ENCODE data around the gene PINK1. TPM values are rescaled to one million over a fixed set of nuclear protein-coding genes. Genes with fewer than 3 reads are reported as not detected.

The PINK1 gene
- total RNA-seq, 1 experiment from 2014 or later: 48.6 TPM

DNA sequence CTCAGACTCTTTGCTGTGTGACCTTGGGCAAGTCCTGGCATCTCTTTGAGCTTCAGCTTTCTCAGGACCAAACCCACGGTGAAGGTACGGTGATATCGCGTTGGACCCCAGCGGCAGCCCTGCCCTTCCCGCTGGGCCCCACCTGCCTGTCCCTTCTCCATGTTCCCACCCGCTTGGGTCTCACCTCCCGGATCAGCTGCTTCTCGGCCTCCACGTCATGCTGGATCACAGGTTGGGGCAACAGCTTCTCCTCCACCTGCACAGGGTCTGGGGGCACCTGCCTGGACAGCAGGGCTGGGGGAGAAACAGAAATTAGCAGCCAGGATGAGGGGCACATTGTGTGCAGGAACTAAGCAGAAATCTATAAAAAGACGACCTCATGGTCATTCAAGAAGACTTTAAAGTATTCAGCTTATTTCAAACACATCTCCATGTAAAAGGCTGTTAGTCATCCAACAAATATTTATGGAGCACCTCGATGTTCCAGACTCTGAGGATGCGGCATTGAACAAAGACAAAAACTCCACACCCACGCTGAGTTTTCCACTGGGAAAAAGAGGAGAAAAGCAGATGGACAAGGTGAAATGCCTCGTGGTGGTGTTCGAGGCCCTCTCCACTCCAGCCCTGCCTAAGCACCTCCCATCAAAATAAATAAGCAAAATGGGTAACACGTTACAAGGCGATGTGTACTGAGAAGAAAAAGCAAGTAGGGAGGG, 65.1 kb downstream of the PINK1 start:
- Histone ChIP-seq H3K36me3 (ENCODE audit: low read depth) (no peaks in the 10 kb centered on the region), H3K4me3 (no peak overlapping the region), H3K9me2 (ENCODE audit: insufficient read depth) (no peaks in the 10 kb centered on the region), H3K27me3 (ENCODE audit: insufficient read depth, low read depth) (no peaks in the 10 kb centered on the region), H3K79me2 (ENCODE audit: low read depth) (no peaks in the 10 kb centered on the region), H3F3A (ENCODE audit: insufficient read depth, low read depth) (no peaks in the 10 kb centered on the region; the same call in 1 of the 2 replicates), H3K9me3 (ENCODE audit: insufficient read depth, low read depth) (no peaks in the 10 kb centered on the region), H3K4me1 (replicated peaks; ENCODE audit: insufficient read depth) (peaks cover 5% of the 10 kb centered on the region; the same call in 1 of the 2 replicates), H2AFZ (no peak overlapping the region), H3K27ac (no peak overlapping the region), H3K4me2 (no peak overlapping the region), H4K20me1 (ENCODE audit: insufficient read depth) (no peaks in the 10 kb centered on the region)
- intact Hi-C loops (cut with micrococcal nuclease; ENCODE audit: unreplicated experiment): loop anchor here (5.0 kb wide), 1 partner anchor 34 kb away; the partner anchor contains the start of gene SH2D5
- TF ChIP-seq CTCF (conservative IDR thresholded peaks at IDR 0.05) (no peak), EZH2 (IDR thresholded peaks at IDR 0.05; ENCODE audit: low read depth) (no peak)
- POLR2A ChIA-PET (ENCODE audit: unreplicated experiment): no interaction called here
- DNase-seq: no peak
- CTCF ChIA-PET: no interaction called here
- BruUV-seq (replicated peaks): no TSS peak

DNA sequence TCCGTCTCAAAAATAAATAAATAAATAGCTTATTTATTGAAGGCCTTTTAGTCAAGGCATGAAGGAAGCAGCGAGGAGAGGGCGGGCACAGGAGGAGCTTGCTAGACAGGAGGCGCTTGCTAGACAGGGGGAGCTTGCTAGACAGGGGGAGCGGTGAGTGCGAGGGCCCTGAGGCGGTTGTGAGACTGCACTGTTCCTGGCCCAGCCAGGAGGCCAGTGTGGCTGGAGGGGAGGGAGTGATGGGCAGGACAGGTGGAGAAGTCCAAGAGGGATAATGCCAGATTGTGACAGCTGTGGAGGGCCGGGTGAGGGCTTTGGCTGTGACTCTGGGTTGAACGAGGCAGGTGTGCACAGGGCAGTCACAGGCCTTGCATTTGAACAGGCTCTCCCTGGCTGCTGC, 66.3 kb downstream of the PINK1 start:
- CTCF ChIA-PET: no interaction called here
- BruUV-seq (replicated peaks): no TSS peak

DNA sequence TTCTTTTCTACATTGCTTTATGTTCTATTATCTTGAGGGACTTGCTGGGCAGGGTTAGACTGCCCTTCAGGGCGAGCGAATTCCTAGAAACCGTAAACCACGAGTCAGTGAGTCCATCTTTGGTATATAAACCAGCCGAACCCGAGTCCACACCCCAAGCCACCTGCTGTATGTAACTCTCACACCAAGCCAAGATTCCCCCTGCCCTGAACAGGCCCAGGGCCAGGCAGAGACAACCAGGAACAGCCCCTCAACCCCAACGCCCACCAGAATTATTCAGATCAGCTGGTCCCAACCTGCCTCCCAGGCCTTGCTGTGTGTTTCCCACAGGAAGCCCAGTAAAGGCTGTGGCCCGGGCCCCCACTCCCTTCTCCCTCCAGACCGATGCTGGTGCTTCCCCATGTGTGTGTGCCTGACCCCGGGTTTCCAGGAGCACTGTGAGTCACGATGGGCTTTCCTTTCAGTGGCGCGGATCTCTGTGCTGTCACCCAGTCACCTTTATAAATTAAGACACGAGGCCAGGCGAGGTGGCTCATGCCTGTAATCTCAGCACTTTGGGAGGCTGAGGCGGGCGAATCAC, 67.5 kb downstream of the PINK1 start:
- Histone ChIP-seq H3K9me3 (ENCODE audit: insufficient read depth, low read depth) (no peaks in the 10 kb centered on the region), H4K20me1 (ENCODE audit: insufficient read depth) (no peaks in the 10 kb centered on the region), H3K4me2 (no peak overlapping the region), H3K79me2 (ENCODE audit: low read depth) (no peaks in the 10 kb centered on the region), H3K27me3 (ENCODE audit: insufficient read depth, low read depth) (no peaks in the 10 kb centered on the region), H3K36me3 (ENCODE audit: low read depth) (no peaks in the 10 kb centered on the region), H3F3A (ENCODE audit: insufficient read depth, low read depth) (no peaks in the 10 kb centered on the region; the same call in 1 of the 2 replicates), H3K4me3 (no peak overlapping the region), H3K27ac (no peak overlapping the region), H3K4me1 (replicated peaks; ENCODE audit: insufficient read depth) (peaks cover 5% of the 10 kb centered on the region; the same call in 1 of the 2 replicates), H2AFZ (no peak overlapping the region), H3K9me2 (ENCODE audit: insufficient read depth) (no peaks in the 10 kb centered on the region)
- ChIA-PET POLR2A (ENCODE audit: unreplicated experiment) (interaction anchor here (0.6 kb wide), 1 partner anchor 12 kb away, joined by 30 read pairs; no protein-coding TSS in a partner anchor), CTCF (no interaction called here)
- no peak for TF ChIP-seq EZH2 (IDR thresholded peaks at IDR 0.05; ENCODE audit: low read depth)
- TF ChIP-seq CTCF (conservative IDR thresholded peaks at IDR 0.05): no peak
- intact Hi-C loops (cut with micrococcal nuclease; ENCODE audit: unreplicated experiment): no loop called here
- BruUV-seq (replicated peaks): no TSS peak
- DNase-seq: no peak

More for the DNA sequence above, 66.3 kb downstream of the PINK1 start:
- Histone ChIP-seq H3K27ac (no peak overlapping the region), H3K4me1 (replicated peaks; ENCODE audit: insufficient read depth) (peaks cover 5% of the 10 kb centered on the region; the same call in 1 of the 2 replicates), H4K20me1 (ENCODE audit: insufficient read depth) (no peaks in the 10 kb centered on the region), H2AFZ (no peak overlapping the region), H3K36me3 (ENCODE audit: low read depth) (no peaks in the 10 kb centered on the region), H3K4me3 (no peak overlapping the region), H3K9me3 (ENCODE audit: insufficient read depth, low read depth) (no peaks in the 10 kb centered on the region), H3F3A (ENCODE audit: insufficient read depth, low read depth) (no peaks in the 10 kb centered on the region; the same call in 1 of the 2 replicates), H3K79me2 (ENCODE audit: low read depth) (no peaks in the 10 kb centered on the region), H3K27me3 (ENCODE audit: insufficient read depth, low read depth) (no peaks in the 10 kb centered on the region), H3K4me2 (no peak overlapping the region), H3K9me2 (ENCODE audit: insufficient read depth) (no peaks in the 10 kb centered on the region)
- POLR2A ChIA-PET (ENCODE audit: unreplicated experiment): no interaction called here
- intact Hi-C loops (cut with micrococcal nuclease; ENCODE audit: unreplicated experiment): loop anchor here (5.0 kb wide), 1 partner anchor 33 kb away; the partner anchor contains the start of gene SH2D5
- DNase-seq: peak in 1 of 2 experiments; percentile 42
- TF ChIP-seq EZH2 (IDR thresholded peaks at IDR 0.05; ENCODE audit: low read depth): no peak
- no peak for TF ChIP-seq CTCF (conservative IDR thresholded peaks at IDR 0.05)

Other genes with a start within 250 kb of the PINK1 start
- gene CAMK2N1, start 147.2 kb upstream of the PINK1 start, total RNA-seq (2021): 34.9 and 44.6 TPM in 2 replicates
- gene MUL1, start 125.3 kb upstream of the PINK1 start, total RNA-seq (2021): 21.9 and 22.8 TPM in 2 replicates
- not detected in 2 replicates for gene FAM43B, start 80.9 kb upstream of the PINK1 start, total RNA-seq (2021)
- gene CDA, start 44.4 kb upstream of the PINK1 start, total RNA-seq (2021): 41.9 and 56.6 TPM in 2 replicates
- gene DDOST, start 27.9 kb downstream of the PINK1 start, total RNA-seq (2021): 210 and 251 TPM in 2 replicates
- gene KIF17, start 84.5 kb downstream of the PINK1 start, total RNA-seq (2021): 1.2 and 1.7 TPM in 2 replicates
- 1.1 and 1.5 TPM in 2 replicates for gene SH2D5, start 99.2 kb downstream of the PINK1 start, total RNA-seq (2021)
- 251 and 271 TPM in 2 replicates for gene HP1BP3, start 153.8 kb downstream of the PINK1 start, total RNA-seq (2021)